Measurements from ENCODE around the gene PTPN3.
A peak's percentile ranks its signal among the peaks of the same experiment; 100 is the strongest.

The PTPN3 gene

GRCh38 chr9:109483744-109484429 lies 14.2 kb downstream of the PTPN3 start:
- H3K4me3 ChIP-seq (ENCODE audit: control insufficient read depth, low read depth, low read length) = no peak overlapping the region
- no peak for TF ChIP-seq CTCF (IDR thresholded peaks at IDR 0.05; ENCODE audit: control insufficient read depth, insufficient read depth, low read depth, low read length, missing control alignments)
- no peak for DNase-seq (ENCODE audit: low read depth)

- TF ChIP-seq CTCF (IDR thresholded peaks at IDR 0.05; ENCODE audit: control insufficient read depth, insufficient read depth, low read depth, low read length, missing control alignments) = peak; percentile 3
- no peak overlapping the region for H3K4me3 ChIP-seq (ENCODE audit: control insufficient read depth, low read depth, low read length)
- DNase-seq (ENCODE audit: low read depth) = no peak
These were observed 15.7 kb downstream of the PTPN3 start for GRCh38 chr9:109482391-109482916.

- no peak for DNase-seq (ENCODE audit: low read depth)
- TF ChIP-seq CTCF (IDR thresholded peaks at IDR 0.05; ENCODE audit: control insufficient read depth, insufficient read depth, low read depth, low read length, missing control alignments) = no peak
- no peak overlapping the region for H3K4me3 ChIP-seq (ENCODE audit: control insufficient read depth, low read depth, low read length)
These were observed 16.3 kb downstream of the PTPN3 start for GRCh38 chr9:109481856-109482255.

- DNase-seq (ENCODE audit: low read depth) = no peak
- no peak overlapping the region for H3K4me3 ChIP-seq (ENCODE audit: control insufficient read depth, low read depth, low read length)
These were observed 18.3 kb downstream of the PTPN3 start for GRCh38 chr9:109479822-109480221.

GRCh38 chr9:109478665-109479380 lies 19.3 kb downstream of the PTPN3 start:
- no peak for TF ChIP-seq CTCF (IDR thresholded peaks at IDR 0.05; ENCODE audit: control insufficient read depth, insufficient read depth, low read depth, low read length, missing control alignments)
- DNase-seq (ENCODE audit: low read depth) = no peak

More at GRCh38 chr9:109479822-109480221, 18.3 kb downstream of the PTPN3 start:
- TF ChIP-seq CTCF (IDR thresholded peaks at IDR 0.05; ENCODE audit: control insufficient read depth, insufficient read depth, low read depth, low read length, missing control alignments) = no peak

GRCh38 chr9:109478051-109478563 lies 20.0 kb downstream of the PTPN3 start:
- TF ChIP-seq CTCF (IDR thresholded peaks at IDR 0.05; ENCODE audit: control insufficient read depth, insufficient read depth, low read depth, low read length, missing control alignments) = no peak
- no peak overlapping the region for H3K4me3 ChIP-seq (ENCODE audit: control insufficient read depth, low read depth, low read length)
- DNase-seq (ENCODE audit: low read depth) = no peak

More at GRCh38 chr9:109478665-109479380, 19.3 kb downstream of the PTPN3 start:
- H3K4me3 ChIP-seq (ENCODE audit: control insufficient read depth, low read depth, low read length) = no peak overlapping the region
